GM18873 (cell line): ENCODE results near the gene NDUFAF8.

Experiments used
- ATAC-seq: cut with Tn5 transposase; IDR thresholded peaks from one replicate; pipeline ENCODE4 v1.9.1; 2021; ENCODE audit warnings: mild to moderate bottlenecking, moderate library complexity, moderate number of reproducible peaks; ENCODE audit not compliant: unreplicated experiment, low FRiP score

Gene NDUFAF8

DNA sequence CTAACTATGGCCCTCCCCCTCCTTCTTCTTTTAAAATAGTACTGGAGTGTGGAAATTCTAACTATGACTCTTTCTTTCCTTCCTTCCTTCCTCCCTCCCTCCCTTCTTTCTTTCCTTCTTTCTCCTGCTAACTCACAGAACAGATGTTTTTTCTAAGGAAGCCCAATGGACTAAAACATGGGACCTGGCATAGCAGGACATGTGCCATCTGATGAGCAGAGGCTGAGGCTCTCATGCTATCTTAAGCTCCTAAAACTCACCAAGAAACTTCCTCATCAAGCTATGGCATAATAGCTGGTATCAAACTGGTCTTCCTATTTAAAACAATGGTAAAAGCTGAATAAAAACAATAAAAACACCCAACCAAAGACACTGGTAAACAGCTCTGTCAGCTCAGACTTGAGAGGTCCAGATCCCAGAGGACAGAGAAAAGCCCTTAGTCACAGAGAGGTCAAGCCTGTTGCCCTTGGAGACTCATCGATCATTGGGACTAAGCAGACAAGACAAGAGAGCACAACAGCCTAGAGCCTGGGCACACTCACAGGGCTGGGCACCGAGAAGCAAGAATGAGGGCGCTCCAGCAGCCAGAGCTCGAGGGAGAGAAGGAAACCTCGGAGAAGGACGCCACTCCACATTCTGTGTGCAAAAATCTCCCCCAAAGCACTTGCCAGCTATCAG, 28.4 kb downstream of the NDUFAF8 start:
- ATAC-seq = no peak

DNA sequence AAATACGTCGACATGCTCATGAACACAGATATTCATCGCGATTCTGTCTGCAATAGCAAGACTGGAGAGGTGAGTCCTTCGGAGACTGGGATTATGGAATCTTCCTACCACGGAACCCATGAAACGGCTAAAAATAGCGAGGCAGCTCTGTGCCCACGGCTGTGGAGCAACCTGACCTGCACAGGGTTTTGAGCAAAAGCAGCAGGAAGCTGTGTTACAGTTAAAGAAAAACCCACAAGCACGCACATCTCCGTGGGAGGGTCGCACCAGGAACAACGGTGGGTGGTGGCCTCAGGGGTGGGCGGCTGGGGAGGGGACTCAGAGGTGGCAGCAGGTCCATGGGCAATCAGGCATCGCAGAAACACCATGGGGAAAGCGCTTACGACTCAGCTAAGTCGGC, 31.2 kb downstream of the NDUFAF8 start:
- no peak for ATAC-seq

DNA sequence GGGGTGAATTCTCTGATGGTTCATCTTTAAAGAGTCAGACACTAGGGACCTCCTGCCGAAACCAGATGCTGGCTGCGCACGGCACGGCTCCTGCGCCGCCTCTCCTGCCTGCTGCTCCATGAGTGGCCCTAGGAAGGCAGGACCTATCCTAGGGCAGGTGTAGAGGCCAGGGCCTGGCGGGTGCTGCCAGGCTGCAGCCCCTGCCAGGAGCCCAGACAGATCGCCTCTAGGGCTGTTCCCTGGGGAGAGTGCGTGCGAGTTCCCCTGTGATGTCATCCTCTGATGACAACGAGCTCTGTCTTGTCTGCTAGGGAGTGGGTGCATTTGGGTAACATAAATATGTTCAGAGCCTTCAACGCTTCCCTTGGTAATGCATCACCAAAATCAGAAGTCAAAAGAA, 32.1 kb downstream of the NDUFAF8 start:
- ATAC-seq = no peak

DNA sequence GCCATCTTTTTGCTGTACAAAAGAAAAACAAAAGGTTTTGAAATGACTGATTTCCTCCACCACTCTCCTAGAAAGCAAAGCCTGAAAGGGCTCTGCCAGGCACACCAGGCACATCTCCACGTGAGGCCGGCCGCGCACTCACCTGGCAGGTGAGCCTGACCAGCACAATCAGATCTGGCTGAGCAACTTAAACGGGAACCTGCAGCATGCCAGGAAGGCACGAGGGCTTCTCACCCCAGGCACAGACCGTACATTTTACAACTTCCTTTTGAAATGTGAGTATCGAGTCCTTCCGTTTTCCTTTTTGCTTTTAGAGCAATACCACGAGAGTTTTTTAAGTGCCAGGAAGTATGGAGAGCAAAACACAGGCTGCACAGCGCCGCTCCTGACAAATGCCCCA, 33.5 kb downstream of the NDUFAF8 start:
- no peak for ATAC-seq

DNA sequence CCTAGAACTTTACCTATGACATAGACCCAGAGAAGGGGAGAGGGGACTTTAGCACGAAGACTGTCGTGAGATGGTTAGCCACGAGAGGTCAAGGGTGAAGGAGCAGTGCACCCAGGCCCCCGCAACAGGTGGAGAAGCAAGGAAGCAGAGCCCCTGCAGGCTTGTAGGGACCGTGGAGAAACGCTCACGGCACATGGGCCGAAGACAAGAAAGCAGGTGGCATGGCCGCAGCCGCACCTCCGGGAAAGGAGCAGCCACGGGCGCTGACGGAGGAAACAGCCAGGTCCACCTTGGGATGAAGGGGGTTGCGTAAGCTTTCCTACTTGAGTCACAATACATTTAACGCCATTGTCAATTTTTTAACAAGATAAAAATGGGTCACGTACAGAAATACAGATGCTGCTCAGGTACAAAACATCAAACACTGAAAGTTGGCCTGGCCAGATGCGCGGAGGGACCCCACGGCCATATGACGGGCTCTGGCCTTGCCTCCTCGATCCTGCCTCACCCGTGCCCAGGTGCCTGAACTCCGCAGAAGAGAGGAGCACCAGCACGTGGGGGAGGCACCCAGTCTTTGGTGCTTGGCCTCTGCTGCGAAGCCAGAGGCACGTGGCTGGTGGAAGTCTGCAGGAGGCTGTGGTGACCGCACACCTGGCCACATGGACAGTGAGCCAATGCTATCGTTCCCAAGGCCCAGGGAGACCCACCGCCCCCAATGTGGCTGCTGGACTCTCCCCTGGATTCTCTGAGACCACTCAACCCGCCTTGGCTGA, 34.8 kb downstream of the NDUFAF8 start:
- ATAC-seq = no peak

DNA sequence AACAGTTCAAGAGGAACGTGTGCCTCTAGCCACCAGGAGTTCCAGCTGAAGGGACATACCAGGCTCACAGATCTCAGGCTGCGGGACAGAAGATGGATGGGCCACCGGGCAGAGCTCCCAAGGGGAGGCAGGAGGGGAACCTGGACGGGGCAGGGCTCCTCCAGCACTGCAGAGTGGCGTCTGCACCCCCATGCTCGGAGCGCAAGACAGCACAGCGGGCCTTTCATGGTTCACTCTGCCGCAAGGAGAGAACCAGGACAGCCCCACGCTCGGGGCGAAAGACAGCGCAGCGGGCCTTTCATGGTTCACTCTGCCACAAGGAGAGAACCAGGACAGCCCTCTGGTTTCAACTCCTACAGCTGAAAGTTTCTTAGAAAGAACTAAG, 35.3 kb downstream of the NDUFAF8 start:
- no peak for ATAC-seq

DNA sequence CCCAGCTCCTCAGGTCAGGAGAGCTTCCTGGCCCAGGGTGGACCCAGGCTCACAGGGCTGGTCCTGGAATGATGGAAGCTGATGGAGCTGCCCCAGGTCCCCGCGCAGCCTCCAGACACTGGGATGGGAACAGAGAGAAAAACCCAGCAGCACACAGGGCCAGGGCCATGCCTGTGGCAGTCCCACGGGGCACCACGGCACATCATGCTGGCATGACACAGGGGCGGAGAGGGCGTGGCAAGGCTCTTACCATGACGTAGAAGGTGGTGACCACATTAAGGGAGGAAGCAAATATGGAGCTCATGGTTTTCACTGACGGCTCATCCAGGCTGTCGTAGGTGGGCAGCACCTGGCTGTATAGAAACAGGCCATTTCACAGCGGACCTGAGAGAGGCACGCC, 37.7 kb downstream of the NDUFAF8 start:
- no peak for ATAC-seq

DNA sequence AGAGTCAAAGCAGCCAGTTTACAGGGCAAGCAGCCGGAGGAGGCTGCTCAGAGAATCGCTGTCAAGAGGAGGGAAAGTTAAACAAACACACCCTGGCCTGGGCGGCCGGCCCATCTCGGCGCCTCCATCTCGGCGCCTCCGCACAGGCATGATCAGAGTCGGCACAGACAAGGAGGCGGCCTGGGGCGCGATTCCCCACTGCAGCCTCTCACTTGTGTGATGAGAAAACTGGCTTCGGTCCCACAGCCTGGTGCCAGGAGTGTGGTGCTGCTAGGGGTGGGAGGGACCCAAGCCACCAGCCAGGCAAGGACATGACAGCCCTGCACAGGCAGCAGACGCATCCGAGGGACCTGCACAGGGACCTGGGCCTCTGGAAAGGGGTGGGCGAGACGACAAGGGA, 38.3 kb downstream of the NDUFAF8 start:
- no peak for ATAC-seq

DNA sequence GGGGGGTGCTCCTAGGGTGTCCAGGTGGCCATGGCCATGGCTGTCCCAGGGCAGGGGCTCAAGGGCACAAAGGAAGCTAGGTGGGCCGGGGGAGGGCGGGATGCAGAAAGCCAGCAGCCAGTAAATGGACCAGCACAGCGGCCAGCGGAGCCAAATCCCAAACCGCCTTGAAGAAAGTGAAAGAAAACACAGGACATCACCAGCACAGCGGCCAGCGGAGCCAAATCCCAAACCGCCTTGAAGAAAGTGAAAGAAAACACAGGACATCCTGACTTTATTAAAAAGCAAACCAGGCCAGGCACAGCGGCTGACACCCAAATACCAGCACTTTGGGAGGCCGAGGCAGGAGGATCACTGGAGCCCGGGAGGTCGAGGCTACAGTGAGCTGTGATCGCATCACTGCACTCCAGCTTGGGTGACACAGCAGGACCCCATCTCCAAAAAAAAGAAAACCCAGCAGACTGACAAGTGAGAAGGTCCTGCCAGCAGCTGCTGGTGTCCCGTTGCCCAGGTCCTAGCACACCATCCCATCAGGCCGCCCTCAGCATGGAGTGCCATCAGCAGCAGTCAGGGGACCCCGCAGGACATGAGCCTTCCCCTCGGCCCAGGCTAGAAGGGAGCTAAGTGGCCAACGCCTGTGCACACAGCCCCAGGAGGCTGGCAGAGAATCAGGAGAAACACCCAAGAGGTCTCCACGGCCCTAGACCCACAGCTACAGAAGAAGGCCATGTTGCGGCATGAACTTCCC, 39.0 kb downstream of the NDUFAF8 start:
- no peak for ATAC-seq

DNA sequence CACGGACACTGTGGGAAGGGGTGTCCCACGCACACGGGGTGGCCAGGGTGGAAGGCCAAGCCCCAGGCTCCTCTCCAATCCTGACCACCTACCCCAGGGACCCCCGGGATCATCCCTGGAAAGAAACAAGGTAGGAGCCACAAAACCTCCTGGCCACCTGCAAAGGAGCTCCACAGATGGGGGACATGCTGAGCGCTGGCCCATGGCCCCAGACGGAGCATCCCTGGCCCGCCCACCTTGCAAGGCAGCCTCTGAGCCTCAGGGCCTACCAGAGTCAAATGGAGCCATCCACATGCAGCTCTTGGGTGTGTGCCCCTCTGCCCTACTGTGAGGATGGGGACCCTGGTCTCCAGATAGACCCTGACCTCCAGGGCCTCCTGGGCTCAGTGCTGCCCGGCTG, 39.7 kb downstream of the NDUFAF8 start:
- ATAC-seq = no peak

DNA sequence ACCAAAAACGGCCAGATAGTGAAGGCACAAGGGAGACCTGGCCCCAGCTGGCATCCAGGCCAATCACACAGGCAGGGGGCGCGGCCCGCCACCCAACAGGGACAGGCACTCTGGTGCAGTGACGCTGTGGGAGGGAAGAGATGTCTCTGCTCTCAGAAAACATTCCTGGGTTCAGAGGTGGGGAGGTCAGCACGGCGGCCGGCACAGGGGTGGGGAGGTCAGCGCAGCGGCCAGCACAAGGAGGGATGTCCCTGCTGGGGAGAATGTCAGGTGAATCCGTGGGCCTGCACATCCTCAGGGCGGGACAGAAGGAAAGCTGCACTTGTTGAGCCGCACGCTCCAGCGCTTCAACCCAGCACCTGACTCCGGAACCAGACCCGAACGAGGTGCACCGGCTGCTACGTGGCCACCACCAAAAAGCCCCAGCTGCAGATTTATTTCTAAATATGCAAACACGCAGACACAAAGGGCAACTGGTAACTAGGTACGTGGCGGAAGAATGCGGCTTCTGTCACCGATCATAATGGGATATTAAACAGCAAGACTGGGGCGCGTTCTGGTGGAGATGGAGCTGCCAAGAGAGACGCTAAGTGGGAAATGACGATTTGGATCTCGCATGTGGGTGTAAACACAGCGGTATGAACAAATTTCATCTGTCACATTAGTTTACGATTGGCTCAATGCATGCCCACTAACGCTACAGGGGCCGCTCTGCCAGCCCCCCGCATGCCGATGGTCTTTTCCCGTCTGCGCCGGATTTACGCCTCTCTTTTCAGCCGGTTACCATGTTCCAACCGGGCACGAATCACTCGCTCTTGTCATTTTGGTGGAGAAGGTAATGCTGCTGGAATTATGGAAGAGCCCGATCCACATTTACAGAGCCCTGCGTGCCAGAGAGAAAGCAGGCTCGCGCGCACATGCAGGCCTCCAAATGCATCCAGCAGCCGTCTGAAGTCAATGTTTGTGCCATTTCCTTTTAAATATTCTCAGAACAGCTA, 40.5 kb downstream of the NDUFAF8 start:
- no peak for ATAC-seq

DNA sequence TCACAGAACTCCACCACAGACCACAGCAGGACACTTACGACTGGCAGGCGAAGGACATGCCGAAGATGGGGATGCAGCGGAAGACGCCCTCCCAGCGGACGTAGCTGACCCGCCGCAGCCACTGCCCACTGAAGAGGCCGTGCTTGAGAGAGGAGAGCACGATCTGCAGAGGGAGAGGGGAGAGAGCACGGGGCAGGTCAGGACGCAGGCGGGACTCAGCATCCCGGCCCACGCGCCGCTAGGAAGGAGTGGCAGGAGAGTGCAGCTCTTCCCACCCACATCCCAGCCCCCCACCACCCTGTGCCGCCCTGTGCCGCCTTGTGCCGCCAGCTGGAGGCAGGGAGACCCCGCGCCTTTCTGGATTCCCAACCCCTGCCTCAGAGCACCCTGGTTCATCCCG, 41.5 kb downstream of the NDUFAF8 start:
- ATAC-seq = no peak

DNA sequence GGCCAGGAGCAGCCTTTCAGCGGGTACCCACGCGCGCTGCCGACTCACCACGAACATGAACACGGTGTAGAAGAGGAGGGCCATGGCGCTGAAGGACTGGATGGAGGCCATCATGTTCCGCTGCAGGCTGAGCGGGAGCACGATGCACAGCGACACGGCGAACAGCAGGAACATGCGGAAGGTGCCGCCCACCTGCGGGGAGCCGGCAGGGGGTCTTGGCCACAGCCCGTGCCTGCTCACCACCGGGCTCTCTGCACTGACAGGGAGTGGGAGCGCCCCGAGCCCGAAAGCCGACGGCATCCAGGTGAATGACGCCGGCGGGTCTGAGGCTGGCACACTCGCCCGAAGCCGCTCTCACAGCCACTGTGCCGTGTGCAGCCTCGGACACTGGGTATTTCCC, 43.0 kb downstream of the NDUFAF8 start:
- ATAC-seq = no peak

DNA sequence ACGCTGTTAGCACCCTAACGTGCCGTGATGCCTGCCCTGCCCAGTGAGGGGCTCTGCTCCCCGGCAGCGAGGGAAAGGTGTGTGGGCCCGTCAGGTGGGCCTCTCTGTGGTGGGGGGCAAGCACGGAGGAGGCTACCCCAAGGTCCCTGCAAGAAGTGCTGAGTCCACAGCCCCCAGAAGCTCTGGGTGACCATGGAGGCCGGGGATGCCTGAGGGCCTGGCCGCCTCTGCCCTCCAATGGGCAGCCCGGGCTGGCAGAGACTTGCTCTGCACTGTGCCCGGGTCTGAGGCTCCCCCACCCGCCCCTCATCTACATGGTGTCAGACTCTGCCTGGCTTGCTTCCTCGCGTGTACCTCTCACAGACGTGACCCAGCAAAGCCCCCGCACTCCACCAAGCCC, 43.8 kb downstream of the NDUFAF8 start:
- no peak for ATAC-seq

DNA sequence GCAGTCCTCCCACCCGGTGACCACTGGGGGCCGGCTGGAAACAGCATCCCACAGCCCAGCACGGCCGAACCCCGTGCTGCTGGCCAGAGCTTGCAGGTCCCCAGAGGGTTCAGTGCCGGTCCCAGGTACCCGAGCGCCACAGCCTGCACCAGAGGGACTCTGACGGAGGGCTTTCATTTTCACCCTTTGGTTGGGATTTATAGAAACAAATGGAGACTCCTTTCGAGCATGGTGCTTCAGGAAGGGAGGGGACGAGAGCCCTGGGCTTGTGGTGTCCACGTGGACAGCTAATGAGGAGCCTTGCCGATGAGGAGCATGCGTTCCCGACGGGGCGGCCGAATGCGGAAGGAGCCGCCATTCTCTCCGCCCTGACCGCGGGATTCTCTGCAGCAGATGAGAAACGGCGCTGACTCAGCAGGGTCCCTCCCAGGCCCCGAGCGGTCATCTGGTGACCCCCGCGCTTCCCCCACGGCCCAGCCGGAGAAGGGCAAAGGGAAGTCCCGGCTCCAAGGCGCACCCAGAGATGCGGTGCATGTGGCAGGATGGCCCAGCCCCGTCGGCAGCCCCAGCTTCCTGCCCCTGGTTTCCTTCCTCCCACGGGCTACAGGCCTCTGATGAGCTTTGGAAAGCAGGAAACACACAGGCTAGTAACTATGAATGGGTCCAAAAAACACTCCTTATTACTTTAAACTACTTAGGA, 46.2 kb downstream of the NDUFAF8 start:
- no peak for ATAC-seq

DNA sequence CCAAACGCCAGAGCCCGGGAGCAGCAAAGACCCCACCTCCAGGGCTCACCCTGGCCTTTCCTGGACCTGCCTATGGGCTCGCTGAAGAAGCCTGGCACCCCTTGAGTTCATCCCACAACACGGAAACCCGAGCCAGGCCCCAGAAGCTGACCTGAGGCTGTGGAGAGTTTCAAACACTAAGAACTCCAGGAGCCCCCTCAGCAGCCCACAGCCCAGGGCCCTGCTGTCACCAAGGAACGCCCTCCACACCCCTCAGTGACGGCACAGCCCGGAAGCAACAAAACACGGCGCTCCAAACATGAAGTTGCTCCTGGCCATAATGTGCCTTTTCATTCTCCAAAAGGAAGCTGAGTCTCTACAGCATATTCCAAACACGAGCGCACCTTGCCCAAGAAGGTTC, 46.8 kb downstream of the NDUFAF8 start:
- no peak for ATAC-seq

DNA sequence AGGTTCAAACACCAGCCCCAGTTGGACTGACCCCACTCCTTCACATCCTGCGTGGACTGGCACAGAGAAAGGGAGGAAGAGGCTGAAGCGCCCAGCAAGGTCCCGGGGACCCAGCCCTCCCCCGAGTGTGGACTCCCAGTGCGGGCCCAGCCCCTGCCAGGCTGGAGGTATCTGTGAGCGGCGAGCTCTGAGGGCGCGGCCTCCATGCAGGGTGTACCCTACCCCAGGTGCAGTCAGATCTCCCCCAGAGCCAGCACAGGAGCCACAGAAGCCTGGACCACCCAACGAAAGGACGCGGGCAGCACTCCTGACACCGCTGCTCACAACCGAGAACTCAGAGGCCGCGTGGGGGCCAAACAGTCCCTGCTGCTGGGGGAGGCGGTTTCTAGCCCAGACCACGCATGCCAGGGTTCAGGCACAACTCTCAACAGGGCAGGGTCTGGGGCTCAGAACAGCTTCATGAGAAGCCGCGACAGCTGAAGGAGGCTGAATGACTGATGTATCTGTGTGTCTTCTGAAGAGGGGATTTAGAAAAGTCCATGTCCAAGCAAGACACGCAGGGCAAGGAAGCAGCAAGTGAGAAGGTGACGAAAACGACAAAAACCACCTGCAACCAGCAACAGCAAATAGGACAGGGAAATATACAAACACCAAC, 47.5 kb downstream of the NDUFAF8 start:
- no peak for ATAC-seq

DNA sequence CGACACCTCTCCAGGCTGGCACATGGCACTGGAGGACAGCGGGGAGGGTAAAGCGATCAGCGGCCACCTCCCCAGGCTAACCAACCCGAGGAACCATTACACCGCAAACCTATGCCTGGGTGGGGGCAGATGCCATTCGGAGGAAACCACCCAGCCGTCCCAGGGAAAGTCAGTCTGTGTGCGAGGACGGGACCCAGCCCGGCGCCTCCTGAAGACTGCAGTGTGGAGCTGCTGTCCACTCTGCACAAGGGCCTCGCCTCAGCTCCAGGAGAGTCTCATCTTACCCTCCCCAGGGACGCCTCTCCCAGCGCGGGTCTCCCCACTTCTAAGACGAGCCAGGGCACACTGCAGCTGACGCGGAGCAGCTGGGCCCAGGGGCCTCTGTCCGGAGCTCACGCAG, 48.0 kb downstream of the NDUFAF8 start:
- no peak for ATAC-seq

DNA sequence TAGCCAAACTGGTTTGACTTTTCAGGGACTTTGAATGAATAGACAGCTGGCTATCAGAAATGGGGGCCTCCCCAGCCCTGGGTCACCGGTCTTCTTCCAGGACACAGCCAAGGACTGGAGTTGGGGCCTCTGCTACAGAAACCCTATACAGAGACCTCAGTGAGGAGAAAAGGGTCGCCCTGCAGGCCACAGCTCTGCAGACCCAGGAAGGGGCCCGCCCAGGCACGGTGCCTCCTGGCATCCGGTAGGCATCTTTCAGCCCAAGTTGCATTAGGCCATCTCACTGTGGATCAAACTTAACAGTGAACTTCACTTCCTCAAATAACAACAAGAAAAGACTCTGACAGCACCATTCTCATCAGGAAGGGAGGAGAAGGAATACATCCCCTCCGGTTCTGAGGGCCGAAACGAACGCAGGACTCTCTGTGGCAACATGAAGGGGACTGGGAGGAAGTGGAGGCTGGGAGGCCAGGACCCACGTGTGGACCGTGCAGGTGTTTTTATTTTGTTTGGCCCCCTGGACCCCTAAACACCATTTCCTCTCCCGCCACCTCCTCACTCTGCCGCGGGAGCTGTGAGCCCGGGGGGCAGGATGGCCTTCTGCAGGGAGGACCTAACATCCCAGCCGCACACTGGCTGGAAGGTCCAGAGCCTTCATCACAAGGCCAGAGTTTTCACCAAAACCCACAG, 48.8 kb downstream of the NDUFAF8 start:
- ATAC-seq = no peak
